Measurements from ENCODE around the gene KCNAB1.

DNA sequence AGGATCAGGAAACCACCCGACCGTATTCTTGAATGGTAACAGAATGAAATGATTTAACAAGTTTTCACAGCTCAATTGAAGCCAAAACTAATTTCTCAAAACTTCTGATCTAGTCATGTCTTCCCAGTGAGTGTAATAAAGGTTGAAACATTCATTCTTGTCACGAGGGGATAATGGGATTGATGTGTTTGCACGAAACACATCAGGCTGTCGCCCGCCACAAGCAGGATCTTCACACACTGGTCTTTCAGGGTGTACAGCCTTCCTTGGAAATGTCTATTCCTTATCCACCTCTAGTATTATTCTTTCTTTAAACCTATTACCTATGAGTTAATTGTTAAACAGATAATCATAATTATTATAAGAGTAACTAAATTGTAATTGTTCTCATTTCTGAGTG, 94.3 kb downstream of the KCNAB1 start:
- TF ChIP-seq, protein P1, sequence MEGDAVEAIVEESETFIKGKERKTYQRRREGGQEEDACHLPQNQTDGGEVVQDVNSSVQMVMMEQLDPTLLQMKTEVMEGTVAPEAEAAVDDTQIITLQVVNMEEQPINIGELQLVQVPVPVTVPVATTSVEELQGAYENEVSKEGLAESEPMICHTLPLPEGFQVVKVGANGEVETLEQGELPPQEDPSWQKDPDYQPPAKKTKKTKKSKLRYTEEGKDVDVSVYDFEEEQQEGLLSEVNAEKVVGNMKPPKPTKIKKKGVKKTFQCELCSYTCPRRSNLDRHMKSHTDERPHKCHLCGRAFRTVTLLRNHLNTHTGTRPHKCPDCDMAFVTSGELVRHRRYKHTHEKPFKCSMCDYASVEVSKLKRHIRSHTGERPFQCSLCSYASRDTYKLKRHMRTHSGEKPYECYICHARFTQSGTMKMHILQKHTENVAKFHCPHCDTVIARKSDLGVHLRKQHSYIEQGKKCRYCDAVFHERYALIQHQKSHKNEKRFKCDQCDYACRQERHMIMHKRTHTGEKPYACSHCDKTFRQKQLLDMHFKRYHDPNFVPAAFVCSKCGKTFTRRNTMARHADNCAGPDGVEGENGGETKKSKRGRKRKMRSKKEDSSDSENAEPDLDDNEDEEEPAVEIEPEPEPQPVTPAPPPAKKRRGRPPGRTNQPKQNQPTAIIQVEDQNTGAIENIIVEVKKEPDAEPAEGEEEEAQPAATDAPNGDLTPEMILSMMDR (conservative IDR thresholded peaks at IDR 0.05; ENCODE audit: low read depth, low read length), result no peak
- TF ChIP-seq EZH2 (IDR thresholded peaks at IDR 0.05; ENCODE audit: low read length, unreplicated experiment), result no peak

Measured in PC-3 (cell line).